NCI-H748 (cell line): ENCODE results near the gene ZKSCAN2.

Source experiments
- DNase-seq: peaks from one replicate; lab custom pipeline; 2025; ENCODE audit not compliant: unreplicated experiment; lab: John Stamatoyannopoulos, UW

The ZKSCAN2 gene

GRCh38 chr16:25224731-25225319 lies 32.8 kb downstream of the ZKSCAN2 start:
- no peak for DNase-seq

GRCh38 chr16:25223964-25224363 lies 33.7 kb downstream of the ZKSCAN2 start:
- DNase-seq = no peak

- DNase-seq = no peak
Measured at GRCh38 chr16:25222959-25223358, 34.7 kb downstream of the ZKSCAN2 start.

- DNase-seq = no peak
Measured at GRCh38 chr16:25219070-25219737, 38.4 kb downstream of the ZKSCAN2 start.

- no peak for DNase-seq
Measured at GRCh38 chr16:25217921-25218320, 39.7 kb downstream of the ZKSCAN2 start.

- DNase-seq = no peak
Measured at GRCh38 chr16:25217112-25217511, 40.5 kb downstream of the ZKSCAN2 start.

GRCh38 chr16:25213709-25214397 lies 43.8 kb downstream of the ZKSCAN2 start:
- DNase-seq = no peak

- DNase-seq = no peak
Measured at GRCh38 chr16:25212636-25213035, 45.0 kb downstream of the ZKSCAN2 start.

- DNase-seq = no peak
Measured at GRCh38 chr16:25210758-25211157, 46.9 kb downstream of the ZKSCAN2 start.

- no peak for DNase-seq
Measured at GRCh38 chr16:25199457-25199856, 58.2 kb downstream of the ZKSCAN2 start.

GRCh38 chr16:25198021-25198420 lies 59.6 kb downstream of the ZKSCAN2 start:
- DNase-seq = no peak

GRCh38 chr16:25194273-25194878 lies 63.3 kb downstream of the ZKSCAN2 start:
- DNase-seq = no peak

GRCh38 chr16:25192096-25192495 lies 65.5 kb downstream of the ZKSCAN2 start:
- DNase-seq = no peak

GRCh38 chr16:25189305-25189704 lies 68.3 kb downstream of the ZKSCAN2 start:
- no peak for DNase-seq

- DNase-seq = no peak
Measured at GRCh38 chr16:25187491-25187795, 70.2 kb downstream of the ZKSCAN2 start.
